ENCODE results near the gene TTC27.

DNA sequence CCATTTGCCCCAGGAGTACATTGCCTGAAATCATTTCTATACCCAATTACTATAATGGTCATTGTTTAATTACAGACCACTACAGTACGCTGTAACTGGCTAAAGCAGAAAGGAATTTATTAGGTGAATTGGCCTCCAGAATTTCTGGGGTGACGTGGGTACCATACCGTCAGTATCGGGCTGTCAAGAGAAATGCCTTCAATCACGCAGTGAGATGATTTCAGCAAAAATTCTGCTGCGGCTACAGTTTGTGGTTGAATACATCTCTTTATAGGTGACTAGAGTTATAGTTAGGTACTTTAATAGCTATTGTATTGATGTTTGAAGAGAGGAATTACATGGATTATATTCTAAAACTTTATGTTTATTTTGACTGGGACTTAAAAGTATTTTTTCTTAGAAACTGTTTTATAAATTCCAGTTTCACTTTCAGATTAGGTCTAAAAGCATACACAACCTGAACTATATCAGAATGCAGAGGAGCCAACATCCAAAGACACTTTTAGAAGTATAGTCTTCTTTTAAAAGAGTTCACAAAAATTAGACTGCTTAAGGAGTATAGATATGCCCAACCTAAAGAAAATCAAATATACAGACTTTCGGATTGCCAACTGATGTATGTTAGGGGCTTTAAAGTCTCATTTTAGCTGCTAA lies 128.4 kb downstream of the TTC27 start:
- TF ChIP-seq, protein P1, sequence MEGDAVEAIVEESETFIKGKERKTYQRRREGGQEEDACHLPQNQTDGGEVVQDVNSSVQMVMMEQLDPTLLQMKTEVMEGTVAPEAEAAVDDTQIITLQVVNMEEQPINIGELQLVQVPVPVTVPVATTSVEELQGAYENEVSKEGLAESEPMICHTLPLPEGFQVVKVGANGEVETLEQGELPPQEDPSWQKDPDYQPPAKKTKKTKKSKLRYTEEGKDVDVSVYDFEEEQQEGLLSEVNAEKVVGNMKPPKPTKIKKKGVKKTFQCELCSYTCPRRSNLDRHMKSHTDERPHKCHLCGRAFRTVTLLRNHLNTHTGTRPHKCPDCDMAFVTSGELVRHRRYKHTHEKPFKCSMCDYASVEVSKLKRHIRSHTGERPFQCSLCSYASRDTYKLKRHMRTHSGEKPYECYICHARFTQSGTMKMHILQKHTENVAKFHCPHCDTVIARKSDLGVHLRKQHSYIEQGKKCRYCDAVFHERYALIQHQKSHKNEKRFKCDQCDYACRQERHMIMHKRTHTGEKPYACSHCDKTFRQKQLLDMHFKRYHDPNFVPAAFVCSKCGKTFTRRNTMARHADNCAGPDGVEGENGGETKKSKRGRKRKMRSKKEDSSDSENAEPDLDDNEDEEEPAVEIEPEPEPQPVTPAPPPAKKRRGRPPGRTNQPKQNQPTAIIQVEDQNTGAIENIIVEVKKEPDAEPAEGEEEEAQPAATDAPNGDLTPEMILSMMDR (IDR thresholded peaks at IDR 0.05), result no peak
- no peak for TF ChIP-seq POLR2AphosphoS5 (IDR thresholded peaks at IDR 0.05; ENCODE audit: insufficient read depth in 1 of 2, low read depth in 1 of 2)
